Activated effector memory CD4-positive, alpha-beta T cell treated with Interleukin-2 at 50 U/mL for 16 hours (primary cell): ENCODE results near the gene THUMPD2.

Source experiments
- DNase-seq: peaks from one replicate; pipeline ENCODE4 v3.0.0-alpha.2; 2020

The THUMPD2 gene

DNA sequence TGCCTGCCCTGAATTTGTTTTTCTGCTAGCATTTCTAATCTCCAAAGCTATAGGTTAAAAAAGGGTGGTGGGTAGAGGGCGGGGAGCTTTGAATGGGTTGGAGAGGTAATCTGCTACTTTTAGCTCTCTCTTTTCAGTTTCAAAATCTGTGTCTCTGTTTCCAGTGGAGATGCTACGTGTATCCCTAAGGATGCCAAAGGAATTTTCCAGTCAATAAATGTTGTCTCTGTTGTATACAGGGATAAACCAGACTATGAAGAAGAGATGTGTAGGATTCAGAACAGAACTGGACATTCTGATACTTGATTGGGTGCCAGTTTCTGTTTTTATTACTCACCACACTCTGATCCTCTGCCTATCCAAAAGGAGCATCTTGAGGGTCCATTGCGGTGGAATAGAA, 63.2 kb downstream of the THUMPD2 start:
- no peak for DNase-seq

DNA sequence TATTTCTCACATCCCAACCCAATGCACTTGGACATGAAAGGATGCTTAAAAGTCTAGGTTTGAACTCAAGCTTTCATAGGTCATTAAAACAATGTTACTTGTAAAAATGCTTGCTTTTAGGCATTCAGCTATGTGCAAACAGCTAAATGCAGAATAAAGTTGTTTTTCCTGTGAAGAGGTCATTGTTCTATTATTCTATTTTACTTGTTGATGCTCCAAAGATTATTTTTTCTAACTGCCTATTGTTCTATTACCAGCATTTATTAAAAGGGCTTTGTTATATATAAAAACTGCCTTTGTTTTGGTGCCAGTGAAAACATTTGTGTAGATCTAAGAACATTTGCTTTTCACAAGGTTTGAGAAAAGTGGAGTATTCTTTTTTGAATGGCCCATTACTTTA, 64.0 kb downstream of the THUMPD2 start:
- no peak for DNase-seq

GRCh38 chr2:39712953-39713352, 66.1 kb downstream of the THUMPD2 start:
- DNase-seq, result no peak

DNA sequence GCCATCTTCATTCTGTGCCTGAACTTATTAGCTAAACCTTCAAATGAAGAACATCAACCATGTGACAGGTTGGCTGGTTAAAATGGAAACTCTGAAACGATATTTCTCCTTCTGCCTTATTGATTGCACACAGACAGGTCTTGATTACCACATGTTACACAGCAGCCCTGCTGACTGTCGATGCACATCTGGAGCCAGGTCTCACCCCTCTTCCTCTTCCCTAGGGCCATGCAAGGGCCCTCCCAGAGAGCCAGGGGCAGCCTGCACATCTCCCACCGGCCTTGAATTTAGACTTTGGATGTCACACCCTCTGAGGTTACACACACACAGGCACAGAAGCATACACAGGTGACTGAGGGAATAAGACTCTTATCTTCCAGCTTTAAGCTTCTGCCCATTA, 68.3 kb downstream of the THUMPD2 start:
- DNase-seq, result no peak

DNA sequence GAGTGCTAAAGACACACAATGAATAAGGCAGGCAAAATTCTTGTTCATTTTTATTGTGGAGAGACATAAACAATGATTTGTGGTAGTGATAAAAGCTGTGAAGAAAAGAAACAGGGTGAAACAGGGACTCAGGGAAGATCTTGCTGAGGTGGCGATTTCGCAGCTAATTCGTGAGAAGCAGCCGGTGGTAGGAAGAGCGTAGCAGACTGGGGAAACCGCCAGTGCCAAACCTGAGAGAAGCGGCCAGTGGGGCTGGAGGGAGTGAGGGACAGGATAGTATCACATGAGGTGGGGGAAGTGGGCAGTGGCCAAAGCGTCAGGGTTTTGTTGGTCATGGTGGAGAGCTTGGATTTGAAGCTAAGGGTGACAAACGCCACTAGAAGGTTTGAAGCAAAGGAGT, 71.1 kb downstream of the THUMPD2 start:
- no peak for DNase-seq

- no peak for DNase-seq
Measured at GRCh38 chr2:39706945-39707344, 72.1 kb downstream of the THUMPD2 start.

- DNase-seq, result no peak
Measured at GRCh38 chr2:39706312-39706711, 72.7 kb downstream of the THUMPD2 start.

GRCh38 chr2:39705638-39706037, 73.4 kb downstream of the THUMPD2 start:
- no peak for DNase-seq

- no peak for DNase-seq
Measured at GRCh38 chr2:39704540-39704939, 74.5 kb downstream of the THUMPD2 start.

DNA sequence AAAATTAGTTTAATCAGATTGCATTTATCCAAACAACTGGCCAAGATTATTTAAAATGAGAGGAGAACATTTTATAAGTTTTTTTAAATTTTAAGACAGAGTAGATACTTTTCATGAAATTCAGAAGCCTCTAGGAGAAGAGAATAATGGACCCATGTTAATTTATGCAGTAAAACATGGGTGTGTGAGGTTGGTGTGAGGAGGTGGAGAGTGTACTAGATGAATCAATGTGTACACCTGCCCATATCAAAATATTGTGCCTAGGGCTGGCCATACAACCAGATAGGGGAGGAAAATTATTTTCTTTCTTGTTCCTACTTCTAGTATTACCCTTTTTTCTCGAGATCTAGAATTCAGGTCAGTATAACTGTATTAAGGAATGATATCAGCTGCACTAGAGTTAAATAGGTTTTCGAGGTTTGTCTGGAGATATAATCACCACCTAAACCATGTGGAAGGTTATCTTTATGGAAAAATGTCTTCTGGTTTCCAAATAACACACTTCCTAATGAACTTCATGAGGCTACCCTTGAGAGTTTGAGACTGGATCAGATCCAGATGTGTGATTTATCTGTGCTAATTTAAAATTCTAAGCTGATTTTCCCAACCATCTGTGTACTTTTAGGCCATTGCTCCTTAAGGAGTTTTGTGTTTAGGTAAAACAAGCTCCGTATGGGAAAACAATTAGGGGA, 75.7 kb downstream of the THUMPD2 start:
- DNase-seq, result no peak

DNA sequence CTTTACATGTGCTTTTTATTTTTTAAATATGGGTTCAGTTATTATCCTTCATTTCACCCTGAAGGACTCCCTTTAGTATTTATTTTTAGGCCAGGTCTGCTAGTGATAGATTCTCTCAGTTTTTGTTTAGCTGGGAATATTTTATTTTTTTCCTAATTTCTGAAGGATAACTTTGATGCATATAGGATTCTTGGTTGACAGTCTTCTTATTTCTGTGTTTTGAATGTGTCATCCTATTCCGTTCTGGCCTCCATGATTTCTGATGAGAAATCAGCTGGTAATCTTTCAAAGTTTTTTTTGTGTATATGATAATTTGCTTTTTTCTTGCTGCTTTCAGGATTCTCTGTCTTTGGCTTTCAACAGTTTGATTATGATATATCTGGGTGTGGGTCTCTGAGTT, 77.9 kb downstream of the THUMPD2 start:
- no peak for DNase-seq

GRCh38 chr2:39697454-39697853, 81.6 kb downstream of the THUMPD2 start:
- no peak for DNase-seq

- DNase-seq, result no peak
Measured at GRCh38 chr2:39696838-39697237, 82.2 kb downstream of the THUMPD2 start.

DNA sequence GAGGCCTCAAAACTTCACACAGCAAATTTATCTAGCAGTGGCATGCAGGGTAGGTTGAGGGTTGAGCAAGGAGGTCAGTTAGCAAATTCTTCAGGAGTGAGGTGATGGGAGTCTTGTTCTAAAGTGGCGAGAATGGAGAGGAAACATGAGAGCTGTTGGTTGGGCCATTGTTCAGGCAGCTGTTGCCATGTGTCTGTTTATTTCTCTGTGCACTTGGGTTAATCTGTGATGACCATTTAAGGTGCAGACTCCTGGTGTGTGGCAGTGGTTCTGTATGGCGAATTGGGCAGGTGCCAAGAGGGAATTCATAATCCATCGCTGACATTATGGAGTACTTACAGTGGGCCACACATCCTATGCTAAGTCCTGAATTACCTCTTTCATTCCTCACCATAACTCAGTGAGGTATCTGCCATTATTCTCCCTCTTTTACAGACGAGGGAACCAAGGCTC, 82.9 kb downstream of the THUMPD2 start:
- DNase-seq, result no peak

- no peak for DNase-seq
Measured at GRCh38 chr2:39693245-39693644, 85.8 kb downstream of the THUMPD2 start.

DNA sequence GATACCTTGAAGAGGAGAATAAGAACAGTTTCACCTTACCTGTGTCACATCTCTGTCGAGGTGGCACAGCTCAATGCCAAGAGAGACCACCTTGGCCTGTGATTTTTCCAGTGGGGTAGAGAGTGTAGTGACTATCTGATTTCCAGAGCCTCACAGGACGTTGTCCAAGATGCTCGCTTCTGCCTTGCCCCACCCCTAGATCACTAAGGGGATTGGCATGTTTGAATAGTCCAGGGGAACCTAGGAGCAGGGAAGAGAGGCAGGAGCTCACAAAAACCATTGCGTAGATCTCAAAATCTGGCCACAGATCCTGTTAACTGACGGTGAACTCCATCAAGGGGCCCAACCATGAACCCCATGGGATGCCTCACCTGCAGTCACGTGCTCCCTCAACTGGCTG, 89.2 kb downstream of the THUMPD2 start:
- DNase-seq, result no peak

DNA sequence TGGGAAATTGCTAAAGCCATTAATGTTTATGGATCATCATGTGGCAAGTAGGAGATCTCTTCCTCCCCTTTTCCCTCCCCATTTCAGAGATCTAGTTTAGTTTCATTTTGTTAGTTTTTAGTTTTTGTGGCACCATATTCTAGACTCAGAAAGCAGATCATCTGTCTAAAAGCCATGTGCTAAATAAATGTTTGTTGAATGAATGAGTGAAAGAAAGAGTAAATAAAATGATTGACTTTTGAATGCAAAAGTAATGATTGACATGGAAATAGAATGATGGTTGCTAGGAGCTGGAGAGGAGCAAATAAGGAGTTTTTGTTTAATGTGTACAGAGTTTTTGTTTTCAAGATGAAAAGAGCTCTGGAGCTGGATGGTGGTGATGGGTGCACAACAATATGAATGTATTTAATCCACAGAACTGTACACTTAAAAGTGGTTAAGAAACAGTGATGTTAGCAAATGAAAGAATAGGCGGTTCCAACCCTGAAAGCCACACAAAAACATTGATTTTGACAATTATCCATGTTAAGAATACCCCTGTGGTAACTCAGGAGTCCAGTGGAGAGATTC, 89.7 kb downstream of the THUMPD2 start:
- no peak for DNase-seq

- no peak for DNase-seq
Measured at GRCh38 chr2:39688181-39688580, 90.9 kb downstream of the THUMPD2 start.

- no peak for DNase-seq
Measured at GRCh38 chr2:39686456-39686855, 92.6 kb downstream of the THUMPD2 start.
